HG03575 (cell line): Measurements from ENCODE around the gene CSGALNACT2.

Source experiments
- ATAC-seq: cut with Tn5 transposase; IDR thresholded peaks from one replicate; pipeline ENCODE4 v1.9.1; 2021; ENCODE audit not compliant: unreplicated experiment, insufficient number of reproducible peaks, low FRiP score; ENCODE audit errors: extremely low read depth

CSGALNACT2 gene

GRCh38 chr10:43122096-43122495, 16.1 kb upstream of the CSGALNACT2 start:
- ATAC-seq: no peak

- ATAC-seq: no peak
Observed at GRCh38 chr10:43122826-43123225, 15.4 kb upstream of the CSGALNACT2 start.

GRCh38 chr10:43123361-43124093, 14.7 kb upstream of the CSGALNACT2 start:
- ATAC-seq: no peak

- no peak for ATAC-seq
Observed at GRCh38 chr10:43124094-43124521, 14.1 kb upstream of the CSGALNACT2 start.

- ATAC-seq: no peak
Observed at GRCh38 chr10:43124574-43125273, 13.5 kb upstream of the CSGALNACT2 start.

GRCh38 chr10:43125274-43125845, 12.9 kb upstream of the CSGALNACT2 start:
- no peak for ATAC-seq

- no peak for ATAC-seq
Observed at GRCh38 chr10:43125881-43126731, 12.1 kb upstream of the CSGALNACT2 start.

GRCh38 chr10:43126759-43127424, 11.4 kb upstream of the CSGALNACT2 start:
- ATAC-seq: no peak

- ATAC-seq: no peak
Observed at GRCh38 chr10:43127442-43127841, 10.8 kb upstream of the CSGALNACT2 start.

GRCh38 chr10:43128331-43128730, 9.9 kb upstream of the CSGALNACT2 start:
- no peak for ATAC-seq

GRCh38 chr10:43128958-43129706, 9.1 kb upstream of the CSGALNACT2 start:
- ATAC-seq: peak; percentile 73

- ATAC-seq: no peak
Observed at GRCh38 chr10:43130770-43131171, 7.5 kb upstream of the CSGALNACT2 start.

- no peak for ATAC-seq
Observed at GRCh38 chr10:43131256-43131655, 7.0 kb upstream of the CSGALNACT2 start.

GRCh38 chr10:43131906-43132305, 6.3 kb upstream of the CSGALNACT2 start:
- ATAC-seq: no peak

GRCh38 chr10:43132867-43133787, 5.1 kb upstream of the CSGALNACT2 start:
- ATAC-seq: no peak

GRCh38 chr10:43134126-43134905, 3.9 kb upstream of the CSGALNACT2 start:
- ATAC-seq: no peak
